K562 (cell line): ENCODE data around the gene MAMDC2. TPM values are rescaled to one million over a fixed set of nuclear protein-coding genes. Genes with fewer than 3 reads are reported as not detected.

ENCODE experiments used
- CHD1 ChIP-seq: fragments of 200-600 bp; sonication (generic); IDR thresholded peaks from one replicate; pipeline ENCODE4 v1.6.1; 2012; ENCODE audit warnings: mild to moderate bottlenecking, moderate library complexity, low read length, inconsistent platforms
- E2F6 ChIP-seq, 2 experiments: IDR thresholded peaks; 2 replicates each; pipeline ENCODE4 v1.6.1; 2011; ENCODE audit warnings: borderline replicate concordance in 1 of 2, control low read depth in 1 of 2, low read depth in 1 of 2, low read length in 1 of 2, mild to moderate bottlenecking in 1 of 2, mixed read lengths in 1 of 2, moderate library complexity in 1 of 2; ENCODE audit not compliant: insufficient read depth in 1 of 2, insufficient read length in 1 of 2, poor library complexity in 1 of 2, severe bottlenecking in 1 of 2; ENCODE audit errors: extremely low read depth in 1 of 2
- FOXJ2 ChIP-seq: fragments of 200-800 bp; sonication (Bioruptor generic); IDR thresholded peaks from 2 replicates; pipeline ENCODE4 v1.6.1; 2016; ENCODE audit warnings: missing genetic modification characterization, missing compliant biosample characterization
- IFI16 ChIP-seq: fragments of 250-450 bp; sonication (Bioruptor Pico); IDR thresholded peaks from 2 replicates; pipeline ENCODE4 v2.1.2; 2022; ENCODE audit warnings: mild to moderate bottlenecking, inconsistent platforms
- KDM2B ChIP-seq: fragments of 250-450 bp; sonication (Bioruptor Pico); IDR thresholded peaks from 2 replicates; pipeline ENCODE4 v1.8.0; 2021; ENCODE audit warnings: mild to moderate bottlenecking, moderate library complexity
- NCOA6 ChIP-seq: fragments of 450-650 bp; IDR thresholded peaks from 2 replicates; pipeline ENCODE4 v1.6.1; 2017; ENCODE audit warnings: mild to moderate bottlenecking
- NFRKB ChIP-seq: fragments of 450-650 bp; IDR thresholded peaks from 2 replicates; pipeline ENCODE4 v1.6.1; 2016; ENCODE audit warnings: low read depth
- TEAD4 ChIP-seq, 2 experiments: sonication (generic) in 1 of 2; formaldehyde crosslinking in 1 of 2; IDR thresholded peaks; 2 replicates each; pipeline versions ENCODE4 v1.6.1 to v1.8.0; 2012 to 2022; ENCODE audit warnings: borderline replicate concordance in 1 of 2, inconsistent platforms in 1 of 2, low read length in 1 of 2, mild to moderate bottlenecking in 1 of 2, missing genetic modification reagents in 1 of 2
- ZNF766 ChIP-seq: fragments of 200-800 bp; sonication (Bioruptor generic); conservative IDR thresholded peaks from 2 replicates; pipeline ENCODE4 v1.6.1; 2016; ENCODE audit warnings: missing genetic modification characterization, missing compliant biosample characterization
- polyA plus RNA-seq, 8 experiments: library from polyadenylated mRNA; depleted of rRNA in 4 of 8; stranded (reverse) in 5 of 8; unstranded in 3 of 8; fragments of >200 nt; fragmentation: Nextera tagmentation in 2 of 8; fragmentation: Illumina TruSeq in 1 of 8; extraction: Ambion mirVana in 2 of 8; extraction: Trizol in 1 of 8; gene quantifications; 2 replicates each; pipeline versions ENCODE4 v1.2.1 to v1.2.3, GENCODE V29; 2011 to 2014; ENCODE audit warnings: inconsistent platforms in 1 of 8, missing spikeins in 1 of 8
- total RNA-seq, 7 experiments: library from RNA; depleted of rRNA in 6 of 7; stranded (reverse); fragments of >200 nt in 6 of 7; fragmentation: Illumina TruSeq in 2 of 7; extraction: Trizol in 2 of 7; gene quantifications; 2 replicates each; pipeline versions ENCODE4 v1.2.1 to v1.2.3, GENCODE V29; 2011 to 2021; ENCODE audit warnings: low replicate concordance in 1 of 7

The MAMDC2 gene
- total and polyA plus RNA-seq, 9 of the 15 experiments (the other 6 are each of a cell fraction or from before 2014, with no cell fraction given) = 0.01 to 0.03 TPM; not detected in 7

GRCh38 chr9:70257991-70258691 lies 214.5 kb downstream of the MAMDC2 start (continued):
- TF ChIP-seq E2F6 (IDR thresholded peaks at IDR 0.05; ENCODE audit: borderline replicate concordance in 1 of 2, extremely low read depth in 1 of 2, insufficient read depth in 1 of 2, insufficient read length in 1 of 2, low read depth in 1 of 2, low read length in 1 of 2, poor library complexity in 1 of 2, severe bottlenecking in 1 of 2) (peak in 1 of 2 experiments; percentile 7), ZNF766 (CRISPR knock-in tag) (0 out of 2 replicates have a peak, but pooled peaks have one; percentile 52), TEAD4 (IDR thresholded peaks at IDR 0.05; ENCODE audit: low read length) (0 out of 2 replicates have a peak, but pooled peaks have one; percentile 16), TEAD4 (CRISPR knock-in tag; IDR thresholded peaks at IDR 0.05; ENCODE audit: borderline replicate concordance) (no peak), FOXJ2 (tag) (no peak), IFI16 (no peak), KDM2B (CRISPR knock-in tag) (no peak), NCOA6 (0 out of 2 replicates have a peak, but pooled peaks have one; percentile 21), CHD1 (peak; percentile 37), NFRKB (0 out of 2 replicates have a peak, but pooled peaks have one; percentile 21)
